GM12891 (cell line): ENCODE results near the gene CYP4Z1.
"Not testable (repeated sequence)": the region's sequence is repeated elsewhere in the genome, so short reads cannot be mapped to it uniquely, and the experiment has no call there.

Experiments
- PAX5 ChIP-seq: IDR thresholded peaks from 2 replicates; pipeline ENCODE4 v1.6.1; 2011; ENCODE audit warnings: low read length, moderate library complexity, mild to moderate bottlenecking; ENCODE audit not compliant: insufficient read depth, severe bottlenecking
- POLR2A ChIP-seq: IDR thresholded peaks from 2 replicates; pipeline ENCODE4 v1.6.1; 2011; ENCODE audit warnings: low read depth, low read length, control low read depth
- POLR2AphosphoS5 ChIP-seq: IDR thresholded peaks from 2 replicates; pipeline ENCODE4 v1.6.1; 2011; ENCODE audit warnings: low read depth, low read length, control low read depth
- TAF1 ChIP-seq: IDR thresholded peaks from 2 replicates; pipeline ENCODE4 v1.6.1; 2011; ENCODE audit warnings: low read depth, low read length, control low read depth

GRCh38 chr1:47157957-47158356 is 90.9 kb downstream of the CYP4Z1 start:
- not testable (repeated sequence) for TF ChIP-seq POLR2A, TAF1, PAX5, POLR2AphosphoS5
